Measurements from ENCODE around the gene KIF2C.
"Not testable (repeated sequence)": the region's sequence is repeated elsewhere in the genome, so short reads cannot be mapped to it uniquely, and the experiment has no call there.

The KIF2C gene

GRCh38 chr1:44720281-44720680, 19.4 kb upstream of the KIF2C start:
- DNase-seq = no peak

DNA sequence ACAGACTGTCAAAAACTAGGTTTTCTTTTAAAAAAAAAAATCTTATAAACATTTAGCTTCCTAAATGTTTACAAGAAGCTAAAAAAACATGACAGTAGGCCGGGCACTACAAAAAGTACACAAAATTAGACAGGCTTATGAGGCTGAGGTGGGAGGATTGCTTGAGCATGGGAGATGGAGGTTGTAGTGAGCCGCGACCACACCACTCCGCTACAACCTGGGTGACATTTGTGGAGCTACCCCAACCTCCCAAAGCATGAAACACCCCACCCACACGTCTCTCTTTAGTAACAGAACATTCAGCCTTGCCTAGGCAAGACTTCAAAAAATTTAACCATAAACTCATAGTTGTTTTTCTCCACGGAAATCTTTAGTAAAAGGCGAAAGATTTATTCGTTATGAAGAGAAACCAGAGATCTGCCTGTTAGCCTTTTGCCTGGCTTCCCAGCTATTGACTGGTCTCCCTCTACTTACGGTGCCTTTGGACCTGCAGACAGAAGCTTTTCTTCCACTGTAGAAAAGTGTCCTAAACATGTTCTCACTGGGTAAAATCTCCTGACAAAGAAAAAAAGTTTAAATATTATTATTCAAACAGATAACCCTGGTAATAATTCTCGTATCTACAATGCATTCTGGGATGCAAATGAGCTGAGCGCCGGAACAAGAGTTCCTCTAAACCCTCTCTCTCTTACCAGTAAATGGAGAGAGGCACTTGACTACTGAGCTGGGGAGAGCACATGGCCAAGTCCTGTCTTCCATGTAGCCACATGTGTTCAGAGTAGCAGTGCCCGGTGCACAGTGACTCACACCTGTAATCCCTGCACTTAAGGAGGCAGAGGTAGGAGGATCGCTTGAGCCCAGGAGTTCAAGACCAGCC, 17.9 kb upstream of the KIF2C start:
- peak; percentile 76 for DNase-seq

DNA sequence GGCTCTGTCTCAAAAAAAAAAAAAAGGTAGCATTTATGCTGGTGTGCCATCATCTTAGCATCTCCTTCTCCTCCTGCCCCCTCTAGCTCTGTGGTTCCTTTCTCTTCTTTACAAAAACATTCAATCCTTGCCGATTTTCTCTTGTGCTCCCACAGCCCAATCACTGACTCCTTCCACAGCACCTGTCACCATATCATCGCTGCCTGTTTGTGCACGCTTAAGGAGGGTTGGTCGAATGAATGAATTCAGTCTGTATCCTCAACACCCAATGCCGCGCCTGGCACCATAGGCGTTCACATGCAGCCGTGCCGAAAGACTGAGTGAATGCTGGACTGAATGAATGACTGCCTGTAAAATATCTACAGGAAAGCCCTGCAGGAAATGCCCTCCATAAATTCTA, 16.6 kb upstream of the KIF2C start:
- DNase-seq = no peak

DNA sequence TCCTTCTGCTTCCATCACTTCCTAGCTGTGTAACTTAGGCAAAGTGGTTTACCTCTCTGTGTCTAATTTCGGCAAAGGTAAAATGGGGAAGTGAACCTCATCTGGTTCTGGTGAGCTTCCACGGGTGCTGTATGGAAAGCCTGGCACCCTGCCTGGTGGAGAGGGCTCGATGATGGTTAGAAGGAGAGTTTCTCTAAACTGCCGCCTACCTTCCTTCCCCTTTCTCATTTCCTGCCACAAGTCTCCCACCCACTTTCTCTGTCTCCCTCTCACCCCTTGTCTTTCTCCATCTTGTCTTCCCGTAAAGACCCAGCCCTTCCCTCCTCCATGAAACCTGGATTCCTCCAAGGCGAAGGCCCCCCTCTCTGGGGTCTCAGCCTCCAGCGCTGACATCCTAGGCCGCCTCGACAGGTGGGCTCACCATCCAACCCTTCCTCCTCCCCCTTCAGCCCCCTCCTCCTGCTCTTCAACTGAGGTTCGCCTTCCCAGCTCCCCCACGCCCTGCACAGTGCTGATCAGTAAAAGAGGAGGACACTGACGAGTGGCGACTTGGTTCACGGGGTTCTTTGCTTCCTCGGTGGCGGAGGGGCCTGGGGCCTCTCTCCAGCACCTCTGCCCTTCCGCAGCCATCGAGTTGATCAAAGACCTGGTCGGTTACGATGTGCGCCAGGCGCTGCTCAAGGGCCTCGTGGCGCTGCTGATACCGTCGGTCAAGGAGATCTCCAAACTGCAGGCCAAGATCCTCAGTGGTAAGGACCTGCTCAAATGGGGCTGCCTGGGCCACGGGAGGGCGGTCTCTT, 15.9 kb upstream of the KIF2C start:
- no peak for DNase-seq

- no peak for DNase-seq
Measured at GRCh38 chr1:44724296-44724954, 15.2 kb upstream of the KIF2C start.

GRCh38 chr1:44724955-44725698, 14.5 kb upstream of the KIF2C start:
- DNase-seq = no peak

DNA sequence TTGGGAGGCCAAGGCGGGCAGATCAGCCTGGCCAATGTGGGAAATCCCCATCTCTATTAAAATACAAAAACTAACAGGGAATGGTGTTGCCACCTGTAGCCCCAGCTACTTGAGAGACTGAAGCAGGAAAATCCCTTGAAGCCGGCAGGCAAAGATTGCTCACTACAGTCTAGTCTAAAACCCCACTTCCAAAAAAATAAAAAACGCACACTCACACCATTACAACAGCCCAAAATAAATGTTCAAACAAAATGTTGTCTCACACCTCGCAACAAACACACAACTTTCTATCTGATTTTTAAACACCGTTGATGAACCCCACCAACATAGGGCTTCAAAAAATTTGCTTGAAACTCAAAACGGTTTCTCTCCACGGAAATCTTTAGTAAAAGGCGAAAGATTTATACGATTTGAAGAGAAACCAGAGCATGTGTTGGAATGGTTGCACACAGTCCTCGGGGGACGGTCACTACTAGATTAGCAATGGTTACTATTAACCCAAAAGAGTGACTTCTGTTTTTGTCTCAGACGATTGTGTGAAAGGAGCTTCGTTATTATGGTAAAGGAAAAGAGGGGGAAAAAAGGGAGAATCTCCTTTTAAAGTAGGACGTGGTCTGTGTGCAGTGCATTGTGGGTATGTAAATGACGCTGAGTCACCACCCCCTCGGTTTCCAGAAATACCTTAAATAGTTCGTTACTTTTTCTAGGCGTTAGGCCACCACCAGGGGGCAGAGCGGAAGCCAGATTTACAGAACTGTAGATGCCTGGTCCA, 8.7 kb upstream of the KIF2C start, which contains the start of gene RNU5D-1:
RNU5D-1 (minus strand) TSS at position 430 of the 772 bp plus-strand sequence.
- peak; percentile 99 for DNase-seq

- DNase-seq = peak; percentile 20
Measured at GRCh38 chr1:44733365-44733764, 6.3 kb upstream of the KIF2C start.

GRCh38 chr1:44733784-44734183, 5.9 kb upstream of the KIF2C start:
- no peak for DNase-seq

DNA sequence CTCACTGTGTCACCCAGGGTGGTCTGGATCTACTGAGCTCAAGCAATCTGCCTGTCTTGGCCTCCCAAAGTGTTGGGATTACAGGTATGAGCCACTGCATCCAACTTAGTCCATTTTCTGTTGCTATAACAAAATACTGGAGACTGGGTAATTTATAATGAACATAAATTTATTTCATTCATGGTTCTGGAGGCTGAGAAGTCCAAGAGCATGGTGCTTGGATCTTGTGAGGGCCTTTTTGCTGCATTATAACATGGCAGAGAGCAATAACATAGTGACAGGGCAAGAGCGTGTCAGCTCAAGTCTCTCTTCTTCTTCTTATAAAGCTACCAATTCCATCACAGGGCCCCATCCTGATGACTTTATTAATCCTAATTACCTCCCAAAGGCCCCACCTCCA, 3.6 kb upstream of the KIF2C start:
- DNase-seq = no peak

DNA sequence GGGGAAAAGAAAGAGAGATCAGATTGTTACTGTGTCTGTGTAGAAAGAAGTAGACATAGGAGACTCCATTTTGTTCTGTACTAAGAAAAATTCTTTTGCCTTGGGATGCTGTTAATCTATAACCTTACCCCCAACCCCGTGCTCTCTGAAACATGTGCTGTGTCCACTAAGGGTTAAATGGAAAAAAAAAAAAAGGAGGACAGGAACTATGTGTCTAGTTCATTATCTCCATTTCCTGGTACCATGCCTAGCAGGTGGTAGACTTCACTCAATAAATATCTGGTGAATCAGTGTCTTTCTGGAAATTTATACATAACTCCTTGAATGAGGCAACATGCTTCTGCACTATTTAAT, 707 bp upstream of the KIF2C start:
- DNase-seq = not testable (repeated sequence)

DNA sequence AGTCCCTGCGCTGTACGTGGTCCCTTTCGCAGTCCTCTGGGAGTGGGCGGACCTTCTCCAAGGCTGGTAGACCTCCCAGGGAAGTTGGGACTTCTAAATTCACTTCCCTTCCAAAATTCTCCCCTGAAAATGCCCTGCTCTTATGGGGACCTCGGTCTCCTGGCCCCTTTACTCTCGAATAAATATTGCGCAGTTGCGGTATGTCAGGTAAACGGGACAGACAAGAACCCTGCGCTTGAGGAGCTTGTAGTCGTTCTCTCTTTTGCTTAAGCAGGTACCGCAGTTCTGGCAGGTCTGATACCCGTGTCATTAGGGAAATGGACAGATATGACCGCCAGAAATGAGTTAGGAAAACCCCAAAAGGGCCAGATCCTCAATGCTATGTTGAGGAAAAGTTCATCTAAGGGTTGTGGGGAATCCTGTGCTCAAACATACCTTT, 561 bp downstream of the KIF2C start:
- no peak for DNase-seq

- DNase-seq = no peak
Measured at GRCh38 chr1:44743211-44743610, 3.6 kb downstream of the KIF2C start.

GRCh38 chr1:44747878-44748277, 8.2 kb downstream of the KIF2C start:
- DNase-seq = no peak

- DNase-seq = no peak
Measured at GRCh38 chr1:44757420-44757819, 17.8 kb downstream of the KIF2C start.

- no peak for DNase-seq
Measured at GRCh38 chr1:44759077-44759476, 19.4 kb downstream of the KIF2C start.

DNA sequence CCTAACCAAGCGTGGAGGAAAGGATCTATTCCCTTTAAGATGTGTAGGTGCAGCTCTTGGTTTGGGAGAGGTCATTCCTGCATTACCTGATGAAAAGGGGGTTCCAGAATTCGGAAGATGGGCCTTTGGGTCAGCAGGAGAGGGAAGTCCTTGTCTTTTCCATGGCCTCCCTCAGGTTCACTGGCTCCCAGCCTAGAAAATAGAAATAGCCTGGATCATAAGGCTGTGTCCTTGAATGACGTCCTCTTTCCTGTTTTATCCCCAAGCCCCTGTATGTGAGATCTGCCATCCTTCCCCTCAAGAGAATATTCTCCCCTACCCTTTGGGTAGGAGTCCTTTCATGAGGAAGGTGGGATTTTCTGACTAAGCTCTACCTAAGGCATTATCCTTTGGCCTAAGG, 21.2 kb downstream of the KIF2C start:
- no peak for DNase-seq

GRCh38 chr1:44766421-44766820, 26.8 kb downstream of the KIF2C start:
- not testable (repeated sequence) for DNase-seq

DNA sequence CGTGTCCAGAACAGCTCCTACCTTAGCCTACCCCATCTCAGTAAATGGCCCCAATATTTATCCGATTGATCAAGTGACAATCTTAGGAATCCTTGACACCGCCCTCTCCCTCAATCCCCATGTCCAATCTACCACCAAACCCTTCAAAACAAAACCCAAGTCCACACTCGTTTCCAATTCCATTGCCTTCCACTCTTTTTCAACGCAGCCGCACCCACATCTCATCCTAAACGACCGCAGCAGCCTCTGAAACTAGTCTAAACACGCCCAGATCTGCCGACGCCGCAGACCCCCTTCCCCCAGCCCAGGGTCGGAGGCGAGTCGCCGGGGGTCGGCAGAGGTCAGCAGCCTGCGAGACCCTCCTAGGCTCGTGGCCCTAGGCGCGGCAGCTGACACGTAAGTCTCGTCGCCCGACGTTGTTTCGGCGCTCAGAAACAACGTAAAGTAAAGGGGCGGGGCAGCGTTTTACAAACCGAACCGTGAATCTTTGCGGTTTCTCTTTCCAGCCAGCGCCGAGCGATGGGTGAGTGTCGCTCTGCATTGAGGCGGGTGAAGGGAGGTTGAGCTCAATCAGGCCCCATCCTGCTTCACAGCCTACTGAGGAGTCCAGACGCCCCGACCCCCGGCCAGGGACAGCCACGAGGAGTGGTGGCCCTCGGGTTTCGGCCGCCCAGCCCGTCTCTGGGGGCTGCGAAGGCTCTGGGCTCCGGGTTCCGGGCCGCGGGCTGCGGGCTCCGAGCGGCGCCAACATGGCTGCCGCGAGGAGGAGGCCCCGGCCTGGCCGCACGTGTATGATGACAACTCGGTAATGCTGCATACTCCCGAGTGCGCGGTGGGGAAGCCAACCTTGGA, 35.7 kb downstream of the KIF2C start, which contains the start of gene RPS8:
RPS8 (plus strand) TSS at position 463 of the 852 bp plus-strand sequence; CDS start at position 520, 57 bp downstream.
- peak; percentile 94 for DNase-seq

- DNase-seq = no peak
Measured at GRCh38 chr1:44775930-44776729, 36.5 kb downstream of the KIF2C start.

All from NCI-H2171 treated with DMSO at 0.1 percent for 48 hours (cell line).